Kidney epithelial cell (primary cell): ENCODE results near the gene GBGT1. TPM values are rescaled to one million over a fixed set of nuclear protein-coding genes. Genes with fewer than 3 reads are reported as not detected.
"Not testable (repeated sequence)": the region's sequence is repeated elsewhere in the genome, so short reads cannot be mapped to it uniquely, and the experiment has no call there.

ENCODE experiments used
- DNase-seq: peaks from one replicate; pipeline ENCODE4 v3.0.0-alpha.2; 2010; ENCODE audit warnings: low read depth
- H3K27me3 ChIP-seq: 2 replicates; pipeline ENCODE4 v1.6.0; 2011; ENCODE audit warnings: low read length; ENCODE audit not compliant: control insufficient read depth, insufficient read depth
- H3K36me3 ChIP-seq: 2 replicates; pipeline ENCODE4 v1.5.1; 2011; ENCODE audit warnings: low read length; ENCODE audit not compliant: control insufficient read depth, insufficient read depth
- H3K4me3 ChIP-seq: 2 replicates; pipeline ENCODE4 v1.5.1; 2011; ENCODE audit warnings: low read depth, mild to moderate bottlenecking, control low read depth, low read length
- CTCF ChIP-seq: IDR thresholded peaks from 2 replicates; pipeline ENCODE4 v1.5.1; 2011; ENCODE audit warnings: mild to moderate bottlenecking, moderate library complexity, low read length, control low read depth, inconsistent platforms; ENCODE audit not compliant: insufficient read depth, poor library complexity, severe bottlenecking
- total RNA-seq: library from RNA; depleted of rRNA; stranded (reverse); fragments of >200 nt; gene quantifications from 2 replicates; pipeline ENCODE4 v1.2.3, GENCODE V29; 2015

Gene GBGT1
- total RNA-seq, 1 donor from 2014 or later, result 12.4 TPM

- H3K4me3 ChIP-seq, result no peak overlapping the region
- no peak for DNase-seq
- H3K36me3 ChIP-seq, result no peaks in the 10 kb centered on the region
- TF ChIP-seq CTCF, result no peak
- peaks cover 15% of the 10 kb centered on the region for H3K27me3 ChIP-seq
These were observed 9.3 kb upstream of the GBGT1 start for GRCh38 chr9:133173056-133173455.

- Histone ChIP-seq H3K27me3 (peaks cover 15% of the 10 kb centered on the region), H3K36me3 (no peaks in the 10 kb centered on the region), H3K4me3 (no peak overlapping the region)
- no peak for TF ChIP-seq CTCF
- no peak for DNase-seq
These were observed 7.6 kb upstream of the GBGT1 start for GRCh38 chr9:133171161-133171961.

- H3K4me3 ChIP-seq, result no peak overlapping the region
- H3K27me3 ChIP-seq, result peaks cover 15% of the 10 kb centered on the region
- DNase-seq, result no peak
- H3K36me3 ChIP-seq, result no peaks in the 10 kb centered on the region
- no peak for TF ChIP-seq CTCF
These were observed 7.0 kb upstream of the GBGT1 start for GRCh38 chr9:133170716-133171115.

- peaks cover 15% of the 10 kb centered on the region for H3K27me3 ChIP-seq
- not testable (repeated sequence) for H3K36me3 ChIP-seq, DNase-seq, H3K4me3 ChIP-seq
These were observed 6.0 kb upstream of the GBGT1 start for GRCh38 chr9:133169687-133170086.

- no peak for DNase-seq
- Histone ChIP-seq H3K27me3 (peaks cover 15% of the 10 kb centered on the region), H3K4me3 (no peak overlapping the region), H3K36me3 (no peaks in the 10 kb centered on the region)
- no peak for TF ChIP-seq CTCF
These were observed 5.4 kb upstream of the GBGT1 start for GRCh38 chr9:133169102-133169501.

- no peak overlapping the region for H3K4me3 ChIP-seq
- H3K27me3 ChIP-seq, result peaks cover 13% of the 10 kb centered on the region
- H3K36me3 ChIP-seq, result no peaks in the 10 kb centered on the region
- TF ChIP-seq CTCF, result no peak
- DNase-seq, result no peak
These were observed 4.7 kb upstream of the GBGT1 start for GRCh38 chr9:133168432-133168831.
